HepG2 (cell line): ENCODE measurements around the gene FBXL20. TPM values are rescaled to one million over a fixed set of nuclear protein-coding genes. Genes with fewer than 3 reads are reported as not detected.

Experiments used
- FOSL2 ChIP-seq: sonication (generic); formaldehyde crosslinking; IDR thresholded peaks from 2 replicates; pipeline ENCODE4 v1.4.0; 2020; ENCODE audit warnings: missing genetic modification reagents
- FOXA3 ChIP-seq: IDR thresholded peaks from 2 replicates; pipeline ENCODE4 v1.6.1; 2016; ENCODE audit warnings: missing genetic modification reagents, missing compliant biosample characterization
- HNF4A ChIP-seq: sonication (generic); formaldehyde crosslinking; IDR thresholded peaks from 2 replicates; pipeline ENCODE4 v1.4.0; 2020; ENCODE audit warnings: missing genetic modification reagents
- JUND ChIP-seq: sonication (generic); formaldehyde crosslinking; IDR thresholded peaks from 2 replicates; pipeline ENCODE4 v1.8.0; 2022; ENCODE audit warnings: mild to moderate bottlenecking, missing genetic modification reagents
- LCORL ChIP-seq, 2 experiments: fragments of 450-650 bp in 1 of 2; sonication (generic) in 1 of 2; formaldehyde crosslinking in 1 of 2; IDR thresholded peaks; 2 replicates each; pipeline versions ENCODE4 v1.5.0 to v1.6.1; 2017 to 2020; ENCODE audit warnings: antibody characterized with exemption in 1 of 2, missing genetic modification reagents in 1 of 2
- MAZ ChIP-seq, 2 experiments: sonication (generic) in 1 of 2; formaldehyde crosslinking in 1 of 2; IDR thresholded peaks; 2 replicates each; pipeline versions ENCODE4 v1.5.0 to v1.6.1; 2012 to 2020; ENCODE audit warnings: low read depth in 2 of 2, mild to moderate bottlenecking in 2 of 2, borderline replicate concordance in 1 of 2, improper control_type of control experiment in 1 of 2, low read length in 1 of 2, missing genetic modification reagents in 1 of 2, moderate library complexity in 1 of 2
- PHF21A ChIP-seq: sonication (generic); formaldehyde crosslinking; IDR thresholded peaks from 2 replicates; pipeline ENCODE4 v1.5.0; 2020; ENCODE audit warnings: mild to moderate bottlenecking, missing genetic modification reagents
- PITX1 ChIP-seq: sonication (generic); formaldehyde crosslinking; IDR thresholded peaks from 2 replicates; pipeline ENCODE4 v1.5.1; 2020; ENCODE audit warnings: mild to moderate bottlenecking, missing genetic modification reagents
- PPARG ChIP-seq: conservative IDR thresholded peaks from 2 replicates; pipeline ENCODE4 v1.6.1; 2016; ENCODE audit warnings: missing biosample characterization, missing genetic modification reagents
- RCOR2 ChIP-seq: IDR thresholded peaks from 2 replicates; pipeline ENCODE4 v1.6.1; 2016; ENCODE audit warnings: missing biosample characterization, missing genetic modification reagents
- RFX3 ChIP-seq: IDR thresholded peaks from 2 replicates; pipeline ENCODE4 v1.6.1; 2016; ENCODE audit warnings: missing biosample characterization, missing genetic modification reagents
- RNF219 ChIP-seq: sonication (generic); formaldehyde crosslinking; IDR thresholded peaks from 2 replicates; pipeline ENCODE4 v1.5.0; 2020; ENCODE audit warnings: mild to moderate bottlenecking, missing genetic modification reagents
- SIN3A ChIP-seq: IDR thresholded peaks from 2 replicates; pipeline ENCODE4 v1.6.1; 2011; ENCODE audit warnings: low read depth, mild to moderate bottlenecking, control low read depth, low read length, borderline replicate concordance
- SOX13 ChIP-seq, 3 experiments: fragments of 450-650 bp in 1 of 3; sonication (generic) in 1 of 3; formaldehyde crosslinking in 1 of 3; IDR thresholded peaks in 2 of 3; conservative IDR thresholded peaks in 1 of 3; 2 replicates each; pipeline versions ENCODE4 v1.5.0 to v1.6.1; 2016 to 2020; ENCODE audit warnings: antibody characterized with exemption in 1 of 3, mild to moderate bottlenecking in 1 of 3, missing compliant biosample characterization in 1 of 3, missing genetic modification reagents in 1 of 3, moderate library complexity in 1 of 3
- ZMYM3 ChIP-seq: sonication (generic); formaldehyde crosslinking; IDR thresholded peaks from 2 replicates; pipeline ENCODE4 v1.5.1; 2020; ENCODE audit warnings: mild to moderate bottlenecking, missing genetic modification reagents
- ZNF18 ChIP-seq: sonication (generic); formaldehyde crosslinking; IDR thresholded peaks from 2 replicates; pipeline ENCODE4 v1.8.0; 2022; ENCODE audit warnings: mild to moderate bottlenecking, missing genetic modification reagents; ENCODE audit not compliant: insufficient replicate concordance
- ZNF230 ChIP-seq: sonication (generic); formaldehyde crosslinking; IDR thresholded peaks from 2 replicates; pipeline ENCODE4 v1.4.0; 2020; ENCODE audit warnings: mild to moderate bottlenecking, missing genetic modification reagents
- ZNF543 ChIP-seq: sonication (generic); formaldehyde crosslinking; IDR thresholded peaks from 2 replicates; pipeline ENCODE4 v1.4.0; 2020; ENCODE audit warnings: mild to moderate bottlenecking, missing genetic modification reagents
- ZNF556 ChIP-seq: sonication (generic); formaldehyde crosslinking; IDR thresholded peaks from 2 replicates; pipeline ENCODE4 v1.4.0; 2020; ENCODE audit warnings: mild to moderate bottlenecking, missing genetic modification reagents, borderline replicate concordance
- ZNF781 ChIP-seq: sonication (generic); formaldehyde crosslinking; IDR thresholded peaks from 2 replicates; pipeline ENCODE4 v1.5.1; 2020; ENCODE audit warnings: borderline replicate concordance, mild to moderate bottlenecking, missing genetic modification reagents; ENCODE audit errors: not compliant biosample characterization
- polyA plus RNA-seq, 8 experiments: library from polyadenylated mRNA; depleted of rRNA in 3 of 8; stranded (reverse) in 7 of 8; unstranded in 1 of 8; fragments of >200 nt; fragmentation: Illumina TruSeq in 4 of 8; extraction: Trizol in 4 of 8; gene quantifications; 2 replicates each; pipeline versions ENCODE4 v1.2.1 to v1.2.3, GENCODE V29; 2011 to 2016; ENCODE audit warnings: low read depth in 4 of 8, missing spikeins in 1 of 8, mixed read lengths in 1 of 8; ENCODE audit not compliant: insufficient read depth in 1 of 8
- total RNA-seq, 5 experiments: library from RNA; depleted of rRNA; stranded (reverse); fragments of >200 nt; fragmentation: Illumina TruSeq; extraction: Trizol; gene quantifications; 2 replicates each; pipeline ENCODE4 v1.2.3, GENCODE V29; 2016; ENCODE audit warnings: low read depth in 1 of 5
- TF ChIP-seq, protein P1 (sequence below): sonication (generic); formaldehyde crosslinking; IDR thresholded peaks from 2 replicates; pipeline ENCODE4 v1.5.0; 2020; ENCODE audit warnings: mild to moderate bottlenecking, missing genetic modification reagents
- TF ChIP-seq, protein P2 (sequence below): sonication (generic); formaldehyde crosslinking; IDR thresholded peaks from 2 replicates; pipeline ENCODE4 v1.9.0; 2021; ENCODE audit warnings: missing genetic modification reagents, mild to moderate bottlenecking, borderline replicate concordance

The FBXL20 gene
- total and polyA plus RNA-seq, 2 of the 13 experiments (the other 11 are each of a cell fraction or from before 2014, with no cell fraction given) = 10.2 to 10.3 TPM

DNA sequence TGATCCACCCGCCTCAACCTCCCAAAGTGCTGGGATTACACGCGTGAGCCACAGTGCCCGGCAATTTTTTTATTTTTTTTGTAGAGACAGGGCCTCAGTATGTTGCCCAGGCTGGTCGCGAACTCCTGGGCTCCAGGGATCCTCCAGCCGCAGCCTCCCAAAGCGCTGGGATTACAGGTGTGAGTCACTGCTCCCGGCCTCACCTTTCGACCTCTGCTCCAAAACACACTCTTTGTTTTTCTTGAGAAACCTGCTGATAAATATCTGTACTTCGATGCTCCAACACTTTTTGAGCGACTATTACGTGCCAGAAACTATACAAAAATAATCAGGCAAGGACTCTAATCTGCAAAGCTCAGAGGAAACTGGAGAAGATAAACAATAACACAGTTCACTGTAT lies 48.6 kb upstream of the FBXL20 start (continued):
- TF ChIP-seq ZNF781 (no peak), RCOR2 (CRISPR knock-in tag) (peak; percentile 61), ZNF230 (no peak), FOSL2 (CRISPR knock-in tag) (peak; percentile 94), ZNF556 (CRISPR knock-in tag) (0 out of 2 replicates have a peak, but pooled peaks have one; percentile 10), ZNF18 (peak; percentile 73), SOX13 (IDR thresholded peaks at IDR 0.05) (no peak), SOX13 (CRISPR knock-in tag; conservative IDR thresholded peaks at IDR 0.05 in 1 of 2, IDR thresholded peaks at IDR 0.05 in 1 of 2) (peak in 1 of 2 experiments; percentile 22; a peak in 1 of 4 replicates), FOXA3 (CRISPR knock-in tag) (peak; percentile 56; the same call in 1 of the 2 replicates), PPARG (peak; percentile 63), ZMYM3 (peak; percentile 82), RFX3 (CRISPR knock-in tag) (no peak), RNF219 (CRISPR knock-in tag) (no peak), HNF4A (CRISPR knock-in tag) (peak; percentile 32; the same call in 1 of the 2 replicates), PHF21A (CRISPR knock-in tag) (no peak), JUND (CRISPR knock-in tag) (peak; percentile 82; the same call in 1 of the 2 replicates), MAZ (IDR thresholded peaks at IDR 0.05; ENCODE audit: borderline replicate concordance, low read depth, low read length) (no peak), MAZ (CRISPR knock-in tag; IDR thresholded peaks at IDR 0.05; ENCODE audit: low read depth) (0 out of 2 replicates have a peak, but pooled peaks have one; percentile 10), LCORL (IDR thresholded peaks at IDR 0.05) (no peak), LCORL (CRISPR knock-in tag; IDR thresholded peaks at IDR 0.05) (no peak), PITX1 (CRISPR knock-in tag) (0 out of 2 replicates have a peak, but pooled peaks have one; percentile 21), SIN3A (peak; percentile 54; the same call in 1 of the 2 replicates), ZNF543 (CRISPR knock-in tag) (no peak)
- TF ChIP-seq, protein P1, sequence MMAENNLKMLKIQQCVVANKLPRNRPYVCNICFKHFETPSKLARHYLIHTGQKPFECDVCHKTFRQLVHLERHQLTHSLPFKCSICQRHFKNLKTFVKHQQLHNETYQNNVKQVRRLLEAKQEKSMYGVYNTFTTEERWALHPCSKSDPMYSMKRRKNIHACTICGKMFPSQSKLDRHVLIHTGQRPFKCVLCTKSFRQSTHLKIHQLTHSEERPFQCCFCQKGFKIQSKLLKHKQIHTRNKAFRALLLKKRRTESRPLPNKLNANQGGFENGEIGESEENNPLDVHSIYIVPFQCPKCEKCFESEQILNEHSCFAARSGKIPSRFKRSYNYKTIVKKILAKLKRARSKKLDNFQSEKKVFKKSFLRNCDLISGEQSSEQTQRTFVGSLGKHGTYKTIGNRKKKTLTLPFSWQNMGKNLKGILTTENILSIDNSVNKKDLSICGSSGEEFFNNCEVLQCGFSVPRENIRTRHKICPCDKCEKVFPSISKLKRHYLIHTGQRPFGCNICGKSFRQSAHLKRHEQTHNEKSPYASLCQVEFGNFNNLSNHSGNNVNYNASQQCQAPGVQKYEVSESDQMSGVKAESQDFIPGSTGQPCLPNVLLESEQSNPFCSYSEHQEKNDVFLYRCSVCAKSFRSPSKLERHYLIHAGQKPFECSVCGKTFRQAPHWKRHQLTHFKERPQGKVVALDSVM (CRISPR knock-in tag) = peak; percentile 98
- TF ChIP-seq, protein P2, sequence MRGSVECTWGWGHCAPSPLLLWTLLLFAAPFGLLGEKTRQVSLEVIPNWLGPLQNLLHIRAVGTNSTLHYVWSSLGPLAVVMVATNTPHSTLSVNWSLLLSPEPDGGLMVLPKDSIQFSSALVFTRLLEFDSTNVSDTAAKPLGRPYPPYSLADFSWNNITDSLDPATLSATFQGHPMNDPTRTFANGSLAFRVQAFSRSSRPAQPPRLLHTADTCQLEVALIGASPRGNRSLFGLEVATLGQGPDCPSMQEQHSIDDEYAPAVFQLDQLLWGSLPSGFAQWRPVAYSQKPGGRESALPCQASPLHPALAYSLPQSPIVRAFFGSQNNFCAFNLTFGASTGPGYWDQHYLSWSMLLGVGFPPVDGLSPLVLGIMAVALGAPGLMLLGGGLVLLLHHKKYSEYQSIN (CRISPR knock-in tag) = no peak
